ENCODE results near the gene CAD. TPM values are rescaled to one million over a fixed set of nuclear protein-coding genes. Genes with fewer than 3 reads are reported as not detected.
"Not testable (repeated sequence)": the region's sequence is repeated elsewhere in the genome, so short reads cannot be mapped to it uniquely, and the experiment has no call there.

The CAD gene
- total RNA-seq, 2 donors from 2014 or later: 54.0 to 106 TPM

DNA sequence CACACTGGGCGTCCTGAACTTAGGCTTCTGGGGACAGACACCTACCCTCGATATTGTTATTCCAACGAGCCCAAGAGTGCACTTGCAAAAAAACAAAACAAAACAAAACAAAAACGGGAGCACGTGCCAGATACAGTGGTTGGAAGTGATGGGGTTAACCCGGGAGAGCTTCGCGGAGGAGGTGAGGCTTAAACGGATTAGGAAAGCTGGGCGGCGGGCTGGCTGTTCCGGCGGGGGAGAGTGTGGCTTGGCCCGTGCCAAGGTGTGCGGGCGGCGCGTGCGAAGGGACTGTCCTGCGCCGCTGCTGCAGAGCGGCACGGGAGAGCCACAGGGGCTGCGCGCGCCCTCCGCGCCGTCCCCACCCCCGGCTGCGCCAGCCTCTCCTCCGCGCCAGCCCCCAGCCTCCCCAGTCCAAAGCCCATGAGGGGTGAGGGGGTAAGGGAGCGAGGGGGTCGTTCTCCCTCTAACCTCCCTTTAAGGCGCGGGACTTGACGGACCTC lies 47.1 kb downstream of the CAD start:
- H3K4me1 Mint-ChIP-seq: peaks cover 15% of the 10 kb centered on the region
- no peak overlapping the region for H3K27ac Mint-ChIP-seq
- peaks cover 41% of the 10 kb centered on the region for H3K27me3 Mint-ChIP-seq
- H3K4me3 Mint-ChIP-seq: no peak overlapping the region
- peaks cover 7% of the 10 kb centered on the region for H3K36me3 Mint-ChIP-seq (ENCODE audit: low read depth)
- peak; percentile 53 for ATAC-seq (replicated peaks)
- no peaks in the 10 kb centered on the region for H3K9me3 Mint-ChIP-seq

DNA sequence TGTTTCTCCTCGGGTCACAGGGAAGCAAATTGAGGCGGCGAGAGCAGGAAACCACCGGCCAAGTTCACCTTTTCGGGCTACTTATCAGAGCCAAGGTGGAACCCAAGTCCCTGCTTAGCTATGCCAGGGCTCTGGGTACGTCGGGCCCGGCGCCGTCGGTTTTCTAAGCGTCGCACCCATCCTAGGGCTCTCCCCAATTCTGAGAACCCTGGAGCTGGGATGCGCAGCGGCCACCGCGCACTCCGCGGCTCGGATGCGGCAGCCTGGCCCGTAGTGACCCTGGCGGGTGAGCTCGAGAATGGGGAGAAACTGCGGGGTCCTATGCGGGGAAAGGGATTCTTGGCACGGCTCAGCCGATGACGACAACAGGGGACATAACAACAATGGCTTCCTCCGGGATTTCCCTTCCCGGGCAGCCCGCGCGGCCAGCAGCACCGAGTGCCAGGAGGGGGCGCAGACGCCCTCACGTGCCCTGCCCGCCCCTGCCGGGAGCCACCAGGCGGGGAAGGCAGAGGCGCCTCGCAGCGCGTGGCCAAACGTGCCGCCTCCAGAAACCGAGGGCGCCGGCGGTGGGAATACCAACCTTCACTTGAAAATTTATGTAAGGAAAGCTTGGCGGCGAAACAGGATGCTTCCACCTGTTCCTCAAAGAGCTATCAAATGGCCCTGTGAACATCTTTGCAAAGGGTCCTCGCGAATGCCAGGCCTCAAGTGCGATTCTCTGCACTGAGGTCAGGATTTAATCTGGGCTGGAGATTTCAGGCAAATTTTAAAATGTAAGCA lies 47.8 kb downstream of the CAD start:
- Mint-ChIP-seq H3K36me3 (ENCODE audit: low read depth) (peaks cover 7% of the 10 kb centered on the region), H3K27me3 (peaks cover 42% of the 10 kb centered on the region), H3K27ac (no peak overlapping the region), H3K4me1 (peaks cover 15% of the 10 kb centered on the region), H3K9me3 (no peaks in the 10 kb centered on the region), H3K4me3 (no peak overlapping the region)
- peak; percentile 62 for ATAC-seq (replicated peaks)

DNA sequence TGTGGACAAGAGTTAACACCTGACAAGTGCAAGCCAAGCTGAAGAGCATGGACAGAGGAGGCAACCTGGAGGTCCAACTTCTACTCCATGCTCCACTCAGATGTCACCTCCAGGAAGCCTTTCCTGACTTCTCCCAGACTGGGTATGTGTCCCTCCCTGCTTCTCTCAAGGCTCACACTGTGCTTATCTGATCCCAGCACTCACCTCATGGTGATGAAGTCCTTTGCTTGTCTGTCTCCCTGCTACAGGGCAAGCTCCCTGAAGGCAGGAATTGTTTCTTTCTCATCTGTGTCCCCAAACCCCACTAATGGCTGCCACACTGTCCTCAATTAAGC lies 48.3 kb downstream of the CAD start:
- no peak overlapping the region for H3K4me3 Mint-ChIP-seq
- peaks cover 7% of the 10 kb centered on the region for H3K36me3 Mint-ChIP-seq (ENCODE audit: low read depth)
- H3K27ac Mint-ChIP-seq: no peak overlapping the region
- no peak for ATAC-seq (replicated peaks)
- H3K4me1 Mint-ChIP-seq: peaks cover 15% of the 10 kb centered on the region
- peaks cover 40% of the 10 kb centered on the region for H3K27me3 Mint-ChIP-seq
- H3K9me3 Mint-ChIP-seq: no peaks in the 10 kb centered on the region

DNA sequence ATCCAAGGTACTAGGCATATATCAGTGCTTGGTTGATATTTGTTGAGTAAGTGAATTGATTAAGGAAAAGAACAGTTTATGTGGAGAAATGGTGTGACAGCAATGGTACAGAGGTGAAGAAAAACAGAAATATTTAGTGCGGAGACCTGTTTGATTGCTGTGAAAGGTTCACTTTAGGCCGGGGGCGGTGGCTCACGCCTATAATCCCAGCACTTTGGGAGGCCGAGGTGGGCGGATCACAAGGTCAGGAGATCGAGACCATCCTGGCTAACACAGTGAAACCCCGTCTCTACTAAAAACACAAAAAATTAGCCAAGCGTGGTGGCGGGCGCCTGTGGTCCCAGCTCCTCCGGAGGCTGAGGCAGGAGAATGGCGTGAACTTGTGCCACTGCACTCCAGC lies 51.1 kb downstream of the CAD start:
- not testable (repeated sequence) for H3K4me3 Mint-ChIP-seq; H3K9me3 Mint-ChIP-seq; H3K4me1 Mint-ChIP-seq; H3K36me3 Mint-ChIP-seq (ENCODE audit: low read depth); H3K27ac Mint-ChIP-seq; ATAC-seq (replicated peaks)
- peaks cover 27% of the 10 kb centered on the region for H3K27me3 Mint-ChIP-seq

DNA sequence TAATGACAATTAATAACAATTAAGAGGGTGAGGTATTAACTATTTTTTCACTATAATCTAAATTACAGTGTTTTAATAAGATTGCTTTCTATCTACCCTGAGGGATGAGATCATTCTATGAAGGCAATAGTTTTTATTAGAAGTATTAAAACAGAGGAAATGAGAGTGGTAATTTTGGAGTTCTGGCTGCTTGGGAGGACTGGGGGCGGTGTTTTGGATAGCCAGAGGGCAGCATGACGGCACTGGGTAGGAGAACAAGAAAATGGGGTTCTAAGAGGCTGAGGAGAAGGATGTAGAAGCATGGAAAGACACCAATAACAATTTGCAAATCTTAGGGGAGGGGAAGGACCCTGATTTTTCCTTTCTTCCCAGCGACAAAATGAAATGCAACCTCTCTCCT lies 53.0 kb downstream of the CAD start:
- H3K4me1 Mint-ChIP-seq: no peaks in the 10 kb centered on the region

DNA sequence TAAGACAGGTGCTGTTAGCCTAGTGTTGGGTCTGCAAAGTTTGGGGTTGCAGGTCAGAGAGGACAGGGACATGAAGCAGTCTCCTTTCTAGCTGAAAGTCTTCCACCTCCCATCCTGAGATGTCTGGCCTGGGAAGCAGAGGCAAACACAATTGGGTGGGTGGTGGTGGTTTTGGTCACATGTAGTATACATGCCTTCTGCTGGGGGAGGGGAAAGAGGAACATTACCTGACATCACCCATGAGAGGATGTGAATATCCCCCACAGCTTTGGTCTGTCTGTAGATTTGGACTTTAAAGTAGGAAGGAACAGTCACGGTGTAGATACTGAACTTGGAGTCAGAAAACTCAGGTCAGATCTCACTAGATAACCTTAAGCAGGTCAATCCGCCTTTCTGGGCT lies 53.5 kb downstream of the CAD start:
- H3K27me3 Mint-ChIP-seq: peaks cover 16% of the 10 kb centered on the region
- no peaks in the 10 kb centered on the region for H3K36me3 Mint-ChIP-seq (ENCODE audit: low read depth)
- H3K27ac Mint-ChIP-seq: no peak overlapping the region
- H3K4me1 Mint-ChIP-seq: no peaks in the 10 kb centered on the region
- no peak overlapping the region for H3K4me3 Mint-ChIP-seq
- H3K9me3 Mint-ChIP-seq: no peaks in the 10 kb centered on the region
- no peak for ATAC-seq (replicated peaks)

More for the DNA sequence above, 53.0 kb downstream of the CAD start:
- no peak overlapping the region for H3K27ac Mint-ChIP-seq
- no peaks in the 10 kb centered on the region for H3K36me3 Mint-ChIP-seq (ENCODE audit: low read depth)
- no peak for ATAC-seq (replicated peaks)
- H3K9me3 Mint-ChIP-seq: no peaks in the 10 kb centered on the region
- peaks cover 20% of the 10 kb centered on the region for H3K27me3 Mint-ChIP-seq
- no peak overlapping the region for H3K4me3 Mint-ChIP-seq

DNA sequence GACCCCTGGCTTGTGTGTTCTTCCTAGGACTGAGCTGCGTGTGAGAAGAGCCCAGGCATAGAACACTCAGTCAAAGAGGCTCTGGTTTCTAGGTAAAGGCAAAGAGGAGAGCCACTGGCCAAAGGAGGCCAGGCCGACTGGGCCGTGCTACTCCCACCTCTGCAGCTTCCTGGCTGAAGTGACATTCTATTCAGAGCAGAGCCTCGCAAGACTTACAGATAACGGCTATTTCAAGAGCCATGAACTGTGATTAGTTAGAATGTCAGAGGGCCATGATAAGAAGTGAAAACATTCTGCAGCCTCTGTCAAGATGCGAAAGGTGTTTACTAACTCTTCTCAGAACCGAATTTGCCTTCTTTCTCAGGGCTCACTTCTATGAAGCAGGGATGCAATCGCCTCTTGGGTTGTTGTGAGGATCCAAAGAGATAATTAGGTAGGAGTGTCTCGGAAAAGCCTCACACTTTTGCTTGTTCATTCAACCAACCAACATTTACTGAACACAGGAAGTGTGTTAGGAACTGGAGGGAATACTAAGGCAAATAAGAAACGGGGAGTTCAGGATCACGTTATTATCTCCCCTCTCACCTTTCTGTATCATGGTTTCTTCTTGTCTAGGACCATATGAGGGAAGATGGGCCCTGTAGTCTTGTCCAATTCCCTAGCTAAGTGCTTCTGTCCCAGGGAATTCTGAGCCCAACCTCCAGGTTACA lies 54.6 kb downstream of the CAD start:
- Mint-ChIP-seq H3K4me3 (no peak overlapping the region), H3K4me1 (no peaks in the 10 kb centered on the region), H3K27me3 (peaks cover 15% of the 10 kb centered on the region), H3K36me3 (ENCODE audit: low read depth) (no peaks in the 10 kb centered on the region), H3K27ac (no peak overlapping the region), H3K9me3 (no peaks in the 10 kb centered on the region)
- no peak for ATAC-seq (replicated peaks)

DNA sequence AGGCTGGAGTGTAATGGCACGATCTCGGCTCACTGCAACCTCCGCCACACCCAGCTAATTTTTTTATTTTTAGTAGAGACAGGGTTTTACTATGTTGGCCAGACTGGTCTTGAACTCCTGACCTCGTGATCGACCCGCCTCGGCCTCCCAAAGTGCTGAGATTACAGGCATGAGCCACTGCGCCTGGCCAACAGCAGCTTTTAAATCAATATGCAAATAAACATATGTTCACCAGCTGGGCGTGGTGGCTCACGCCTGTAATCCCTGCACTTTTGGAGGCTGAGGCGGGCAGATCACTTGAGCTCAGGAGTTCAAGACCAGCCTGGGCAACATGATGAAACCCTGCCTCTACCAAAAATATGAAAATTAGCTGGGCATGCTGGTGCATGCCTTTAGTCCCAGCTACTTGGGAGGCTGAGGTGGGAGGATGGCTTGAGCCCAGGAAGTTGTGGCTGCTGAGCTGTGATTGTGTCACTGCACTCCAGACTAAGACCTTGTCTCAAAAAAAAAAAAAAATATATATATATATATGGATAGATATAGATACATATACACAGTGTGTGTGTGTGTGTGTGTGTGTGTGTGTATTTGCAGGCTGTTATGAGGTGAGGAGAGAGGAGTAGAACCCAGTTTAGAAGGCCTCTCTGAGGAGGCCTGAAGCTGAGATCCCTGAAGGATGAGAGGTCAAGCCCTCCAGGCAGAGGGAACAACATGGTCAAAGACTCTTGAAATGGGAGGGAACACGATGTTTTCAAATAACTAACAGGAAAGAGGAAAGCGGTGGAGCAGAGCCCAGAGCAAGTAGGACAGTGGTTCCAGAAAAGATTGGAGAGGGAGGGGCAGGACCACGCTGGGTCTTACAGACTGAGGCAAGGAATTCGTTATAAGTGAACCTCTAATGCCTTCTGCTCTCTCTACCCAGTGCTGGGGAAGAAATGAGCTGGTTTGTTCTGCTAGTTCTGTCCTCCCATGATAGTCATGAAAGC lies 55.7 kb downstream of the CAD start:
- H3K27me3 Mint-ChIP-seq: peaks cover 19% of the 10 kb centered on the region
- H3K9me3 Mint-ChIP-seq; H3K36me3 Mint-ChIP-seq (ENCODE audit: low read depth); H3K4me1 Mint-ChIP-seq; H3K27ac Mint-ChIP-seq; ATAC-seq (replicated peaks); H3K4me3 Mint-ChIP-seq: not testable (repeated sequence)

DNA sequence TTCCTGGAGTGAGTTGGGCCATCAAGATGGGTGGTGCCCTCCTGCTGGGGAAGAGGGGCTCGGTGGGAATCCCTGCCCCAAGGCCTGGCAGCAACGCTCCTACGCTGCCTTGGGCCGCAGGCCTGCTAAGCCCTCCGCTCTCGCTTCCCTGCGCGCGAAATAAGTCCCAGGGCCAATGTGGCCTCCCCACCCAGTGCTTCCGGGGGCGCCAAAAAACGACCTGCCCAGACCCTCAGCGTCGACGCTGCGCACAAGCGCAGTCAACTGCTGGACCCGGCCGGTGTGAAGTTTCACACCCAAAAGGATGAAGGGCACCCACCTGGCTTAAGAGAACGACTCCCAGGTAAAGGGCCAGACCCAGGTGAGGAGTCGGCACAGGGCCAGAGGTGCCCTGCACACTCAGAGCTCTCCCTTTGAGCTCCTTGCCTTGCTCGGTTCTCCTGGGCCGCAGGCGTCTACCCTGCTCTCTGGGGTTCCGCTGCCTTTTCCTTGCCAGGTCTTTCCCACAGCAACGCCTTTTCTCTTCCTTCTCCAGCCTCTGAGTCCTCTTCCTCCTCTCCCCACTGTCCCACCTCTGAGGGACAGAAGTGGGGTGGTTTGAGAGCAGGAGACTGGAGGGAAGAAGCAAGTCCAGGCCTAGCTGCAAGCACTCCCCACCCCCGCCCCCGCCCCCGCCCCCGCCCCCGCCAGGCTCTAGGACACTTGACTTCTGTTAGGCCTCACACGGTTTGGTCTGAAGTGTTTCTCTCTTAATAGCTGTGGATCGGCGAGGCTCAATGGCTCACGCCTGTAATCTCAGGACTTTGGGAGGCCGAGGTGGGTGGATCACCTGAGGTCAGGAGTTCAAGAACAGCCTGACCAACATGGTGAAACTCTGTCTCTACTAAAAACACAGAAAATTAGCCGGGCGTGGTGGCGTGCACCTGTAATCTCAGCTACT lies 58.3 kb downstream of the CAD start, which contains the start of gene DNAJC5G:
TSS of gene DNAJC5G (plus strand) at position 223 of the 940 bp plus-strand sequence. CDS start 1,296 bp downstream, outside the sequence.
- H3K9me3 Mint-ChIP-seq: no peaks in the 10 kb centered on the region
- H3K27ac Mint-ChIP-seq: no peak within 1 kb of the TSS
- no peak within 1 kb of the TSS for H3K4me3 Mint-ChIP-seq
- H3K36me3 Mint-ChIP-seq (ENCODE audit: low read depth): no peaks in the 10 kb centered on the region
- peaks cover 5% of the 10 kb centered on the region for H3K4me1 Mint-ChIP-seq
- ATAC-seq (replicated peaks): no peak
- H3K27me3 Mint-ChIP-seq: peaks cover 13% of the 10 kb centered on the region

DNA sequence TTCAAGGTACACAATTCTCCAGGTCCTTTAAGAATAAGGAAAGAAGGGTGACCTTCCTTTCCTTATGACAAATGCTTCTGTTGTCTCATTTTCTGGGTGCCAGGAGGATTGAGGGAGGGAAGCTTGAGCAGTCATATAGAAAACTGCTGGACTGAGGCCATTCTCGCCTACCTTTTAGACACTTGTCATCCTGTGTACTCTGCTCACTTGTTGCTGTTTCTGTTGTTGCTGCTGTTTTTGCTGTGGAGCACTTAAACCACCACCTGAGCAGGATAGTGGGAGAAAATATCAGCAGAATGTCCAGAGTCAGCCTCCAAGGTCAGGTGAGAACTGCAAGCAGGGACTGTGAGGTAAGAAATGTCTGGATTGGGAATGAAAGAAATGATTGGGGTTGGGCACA lies 60.8 kb downstream of the CAD start:
- Mint-ChIP-seq H3K4me1 (peaks cover 5% of the 10 kb centered on the region), H3K9me3 (no peaks in the 10 kb centered on the region), H3K36me3 (ENCODE audit: low read depth) (no peaks in the 10 kb centered on the region), H3K27me3 (peaks cover 28% of the 10 kb centered on the region), H3K4me3 (no peak overlapping the region), H3K27ac (no peak overlapping the region)
- no peak for ATAC-seq (replicated peaks)

DNA sequence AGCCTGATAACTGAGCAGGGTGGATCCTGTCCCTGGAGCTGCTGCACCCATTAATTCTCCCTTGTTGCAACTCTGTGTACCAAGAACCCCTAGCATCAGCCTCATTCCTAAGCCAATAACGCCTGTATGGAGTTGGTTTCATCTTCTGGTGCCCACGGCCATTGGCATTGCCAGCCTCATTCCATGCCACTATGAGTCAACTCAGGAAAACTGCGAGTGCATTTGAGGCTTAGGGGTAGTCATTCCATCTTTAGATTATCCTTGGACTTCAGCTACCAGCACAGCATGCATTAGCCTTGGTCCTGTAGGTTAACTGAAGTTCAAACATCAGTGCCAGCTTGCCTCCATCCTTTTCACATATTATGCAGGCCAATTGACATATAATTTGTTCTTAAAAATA lies 63.7 kb downstream of the CAD start:
- no peaks in the 10 kb centered on the region for H3K36me3 Mint-ChIP-seq (ENCODE audit: low read depth)
- no peak overlapping the region for H3K27ac Mint-ChIP-seq
- no peaks in the 10 kb centered on the region for H3K9me3 Mint-ChIP-seq
- H3K27me3 Mint-ChIP-seq: peaks cover 27% of the 10 kb centered on the region
- H3K4me1 Mint-ChIP-seq: peaks cover 5% of the 10 kb centered on the region
- no peak overlapping the region for H3K4me3 Mint-ChIP-seq
- no peak for ATAC-seq (replicated peaks)

DNA sequence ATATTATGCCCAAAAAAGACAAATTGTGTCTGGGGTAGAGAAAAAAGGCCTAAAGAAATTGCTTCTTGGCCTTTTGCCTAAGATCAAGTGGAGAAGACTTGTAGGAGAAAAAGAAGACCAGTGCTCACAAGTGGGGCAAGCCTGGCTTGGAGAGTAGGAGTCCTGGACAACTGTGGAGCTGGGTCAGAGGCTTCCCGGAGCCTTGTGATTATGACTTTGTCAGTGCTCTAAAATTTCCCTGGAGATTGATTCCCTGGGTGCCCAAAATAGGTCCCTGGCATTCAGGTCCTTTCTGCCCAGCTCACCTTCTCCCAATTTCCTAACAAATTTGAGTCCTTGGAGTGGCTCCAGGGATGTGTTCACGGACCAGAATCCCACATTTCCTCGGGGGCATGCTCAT lies 64.3 kb downstream of the CAD start:
- ATAC-seq (replicated peaks): no peak
- Mint-ChIP-seq H3K27ac (no peak overlapping the region), H3K36me3 (ENCODE audit: low read depth) (no peaks in the 10 kb centered on the region), H3K27me3 (peaks cover 27% of the 10 kb centered on the region), H3K4me1 (peaks cover 5% of the 10 kb centered on the region), H3K9me3 (no peaks in the 10 kb centered on the region), H3K4me3 (no peak overlapping the region)

DNA sequence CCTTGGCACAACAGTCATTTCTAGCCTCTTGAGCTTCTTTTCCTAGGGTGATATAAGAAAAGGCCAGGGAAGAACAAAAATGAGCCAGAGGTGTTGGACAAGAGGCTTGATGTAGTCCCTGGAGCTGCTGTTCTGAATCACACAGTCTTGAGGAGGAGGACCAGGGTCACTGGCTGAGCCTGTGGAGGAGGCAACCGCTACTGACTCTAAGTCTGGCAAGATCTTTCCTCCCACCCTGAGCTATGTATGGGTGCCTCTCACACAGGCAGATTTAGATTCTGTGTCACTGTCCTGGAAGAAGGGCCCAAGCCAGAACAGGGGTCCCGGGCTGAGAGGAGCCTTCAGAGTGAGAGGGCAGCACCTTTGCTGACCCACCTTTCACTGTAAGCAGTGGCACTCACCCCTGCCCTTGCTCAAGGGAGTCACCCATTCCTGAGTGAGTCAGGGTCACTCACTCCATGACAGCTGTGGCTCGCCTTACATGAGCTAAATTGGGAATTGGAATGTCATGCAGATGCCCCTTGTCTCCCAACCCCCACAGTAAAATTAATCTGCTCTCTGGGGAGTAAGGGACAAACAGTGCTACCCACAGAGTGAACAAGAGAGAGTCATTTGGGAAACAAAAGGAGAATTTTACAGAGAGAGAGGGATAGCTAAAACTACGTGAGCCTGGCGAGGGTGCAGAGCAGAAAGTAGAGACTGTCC lies 64.8 kb downstream of the CAD start, which contains the start of gene TRIM54:
TSS of gene TRIM54 (plus strand) at position 575 of the 705 bp plus-strand sequence. CDS start 303 bp downstream, outside the sequence.
- ATAC-seq (replicated peaks): no peak

More for the DNA sequence above, 64.8 kb downstream of the CAD start, which contains the start of gene TRIM54:
- Mint-ChIP-seq H3K4me3 (no peak within 1 kb of the TSS), H3K9me3 (no peaks in the 10 kb centered on the region), H3K27me3 (peaks cover 27% of the 10 kb centered on the region), H3K36me3 (ENCODE audit: low read depth) (no peaks in the 10 kb centered on the region), H3K27ac (no peak within 1 kb of the TSS), H3K4me1 (peaks cover 5% of the 10 kb centered on the region)
